OCI-LY7 (cell line): ENCODE data around the gene ZMYND15.

ENCODE experiments used
- CTCF ChIP-seq: fragments of 200-600 bp; sonication (generic); conservative IDR thresholded peaks from 2 replicates; pipeline ENCODE4 v1.5.1; 2014; ENCODE audit warnings: mild to moderate bottlenecking, antibody characterized with exemption, low read length, moderate library complexity, mixed read lengths
- EZH2phosphoT487 ChIP-seq: fragments of 200-600 bp; sonication (generic); IDR thresholded peaks from 2 replicates; pipeline ENCODE4 v1.6.1; 2018; ENCODE audit warnings: low read depth, borderline replicate concordance, mild to moderate bottlenecking, mixed run types, antibody characterized with exemption, low read length, moderate library complexity, mixed read lengths

GRCh38 chr17:4748686-4749085 lies 9.1 kb downstream of the ZMYND15 start:
- TF ChIP-seq CTCF (no peak), EZH2phosphoT487 (no peak)
